Activated T-helper 2 cell treated with anti-CD3 and anti-CD28 coated beads, Interferon-gamma antibody, Interleukin-2, Interleukin-4, amounts not matched to agents 10 μg/mL and 5 μg/mL and 100 μg/mL, durations not matched to agents 14 hours and 24 hours and 36 hours (primary cell): ENCODE results near the gene ASB15. TPM values are rescaled to one million over a fixed set of nuclear protein-coding genes. Genes with fewer than 3 reads are reported as not detected.
"Not testable (repeated sequence)": the region's sequence is repeated elsewhere in the genome, so short reads cannot be mapped to it uniquely, and the experiment has no call there.

ENCODE experiments used
- DNase-seq: peaks from one replicate; pipeline ENCODE4 v3.0.0; 2021; ENCODE audit warnings: low spot score
- H3K27ac Mint-ChIP-seq: one replicate; pipeline ENCODE4 v1.8.0; 2021; ENCODE audit warnings: mixed read lengths
- H3K27me3 Mint-ChIP-seq: one replicate; pipeline ENCODE4 v1.8.0; 2021; ENCODE audit warnings: low read depth, mixed read lengths
- H3K36me3 Mint-ChIP-seq: one replicate; pipeline ENCODE4 v1.8.0; 2021; ENCODE audit warnings: low read depth, mixed read lengths
- H3K4me1 Mint-ChIP-seq: one replicate; pipeline ENCODE4 v1.8.0; 2021; ENCODE audit warnings: low read depth, mixed read lengths
- H3K4me3 Mint-ChIP-seq: one replicate; pipeline ENCODE4 v1.8.0; 2021; ENCODE audit warnings: low read depth, mild to moderate bottlenecking, moderate library complexity, mixed read lengths
- H3K9me3 Mint-ChIP-seq: one replicate; pipeline ENCODE4 v1.8.0; 2021; ENCODE audit warnings: mixed read lengths
- intact Hi-C: fragments of 100-400 bp; cut with micrococcal nuclease; formaldehyde crosslinking; loops from one replicate; pipeline ENCODE4 v1.15.1; 2023
- total RNA-seq: library from RNA; stranded (reverse); gene quantifications from 2 replicates; pipeline ENCODE4 v1.2.3, GENCODE V29; 2022

The ASB15 gene
- total RNA-seq, 1 donor from 2014 or later: not detected

DNA sequence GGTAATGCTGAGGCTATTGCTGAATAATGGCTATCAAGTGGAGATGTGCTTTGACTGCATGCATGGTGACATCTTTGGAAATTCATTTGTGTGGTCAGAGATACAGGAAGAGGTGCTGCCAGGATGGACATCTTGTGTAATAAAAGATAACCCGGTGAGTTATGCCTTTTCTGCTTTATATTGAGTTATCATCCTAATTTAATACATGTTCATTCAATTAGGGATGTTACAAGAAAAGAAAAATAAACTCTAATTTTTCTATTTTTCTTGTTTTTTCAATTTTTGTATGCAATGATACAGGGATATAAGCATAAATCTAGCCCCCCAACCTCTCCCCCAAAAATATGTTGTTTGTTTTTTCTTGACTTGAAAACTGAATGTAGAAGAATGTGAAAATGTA, 27.7 kb downstream of the ASB15 start:
- intact Hi-C loops: no loop called here
- Mint-ChIP-seq H3K27ac (no peak overlapping the region), H3K4me3 (no peak overlapping the region), H3K36me3 (no peaks in the 10 kb centered on the region), H3K4me1 (peaks cover 3% of the 10 kb centered on the region), H3K9me3 (no peaks in the 10 kb centered on the region), H3K27me3 (peaks cover 2% of the 10 kb centered on the region)
- DNase-seq: no peak

DNA sequence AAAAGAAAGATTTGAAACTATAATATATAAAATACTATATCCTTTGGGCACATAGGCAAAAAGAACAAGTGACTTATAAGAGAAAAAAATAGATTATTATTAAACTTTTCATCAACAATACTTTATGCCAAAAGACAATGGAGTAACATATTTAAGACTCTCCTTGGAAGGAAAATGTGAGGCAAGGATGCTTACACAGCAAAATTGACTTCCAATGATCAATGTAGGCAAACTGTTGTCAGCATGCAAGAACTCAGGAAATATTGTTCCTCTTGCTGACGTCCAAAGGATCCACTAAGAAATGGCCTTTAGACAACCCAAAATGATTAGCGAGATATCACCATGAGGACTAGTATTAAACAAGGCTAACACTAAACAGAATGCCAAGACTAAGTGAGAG, 31.2 kb downstream of the ASB15 start:
- H3K9me3 Mint-ChIP-seq: no peaks in the 10 kb centered on the region
- H3K36me3 Mint-ChIP-seq: no peaks in the 10 kb centered on the region
- intact Hi-C loops: no loop called here
- no peaks in the 10 kb centered on the region for H3K4me1 Mint-ChIP-seq
- no peak for DNase-seq
- H3K27ac Mint-ChIP-seq: no peak overlapping the region
- H3K27me3 Mint-ChIP-seq: peaks cover 10% of the 10 kb centered on the region
- no peak overlapping the region for H3K4me3 Mint-ChIP-seq

DNA sequence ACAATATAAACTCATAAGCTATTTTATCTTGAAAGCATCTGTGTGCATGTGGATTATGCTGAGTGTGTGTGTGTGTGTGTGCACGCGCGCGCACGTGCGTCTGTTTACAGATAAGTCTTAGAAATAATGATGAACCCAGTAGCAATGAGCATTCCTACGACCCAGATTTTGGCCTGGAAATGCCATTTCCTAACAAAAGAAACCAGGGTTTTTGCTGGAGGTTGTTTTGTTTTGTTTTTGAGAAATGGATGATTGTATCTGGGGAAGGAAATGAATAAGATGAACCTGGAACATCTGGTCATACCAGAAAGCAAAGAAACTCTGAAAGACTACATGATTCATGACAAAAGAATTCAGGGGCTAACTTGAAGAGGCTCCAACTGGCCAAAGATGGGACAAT, 31.9 kb downstream of the ASB15 start:
- intact Hi-C loops: no loop called here
- Mint-ChIP-seq H3K27me3 (peaks cover 9% of the 10 kb centered on the region), H3K4me3 (no peak overlapping the region), H3K27ac (no peak overlapping the region), H3K36me3 (no peaks in the 10 kb centered on the region), H3K9me3 (no peaks in the 10 kb centered on the region), H3K4me1 (no peaks in the 10 kb centered on the region)
- DNase-seq: no peak

DNA sequence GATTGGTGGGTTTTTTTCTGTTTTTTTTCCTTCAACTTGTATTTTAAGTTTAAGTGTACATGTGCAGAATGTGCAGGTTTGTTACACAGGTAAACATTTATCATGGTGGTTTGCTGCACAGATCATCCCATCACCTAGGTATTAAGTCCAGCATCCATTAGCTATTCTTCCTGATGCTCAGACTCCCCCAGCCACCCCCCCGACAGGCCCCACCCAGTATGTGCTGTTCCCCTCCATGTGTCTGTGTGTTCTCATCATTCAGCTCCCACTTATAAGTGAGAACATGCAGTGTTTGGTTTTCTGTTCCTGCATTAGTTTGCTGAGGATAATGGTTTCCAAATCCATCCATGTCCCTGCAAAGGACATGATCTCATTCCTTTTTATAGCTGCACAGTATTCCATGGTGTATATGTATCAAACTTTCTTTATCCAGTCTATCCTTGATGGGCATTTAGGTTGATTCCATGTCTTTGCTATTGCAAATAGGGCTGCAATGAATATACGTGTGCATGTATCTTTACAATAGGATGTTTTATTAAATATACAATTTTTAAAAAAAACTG, 32.5 kb downstream of the ASB15 start:
- peaks cover 10% of the 10 kb centered on the region for H3K27me3 Mint-ChIP-seq
- H3K36me3 Mint-ChIP-seq, H3K9me3 Mint-ChIP-seq, H3K4me1 Mint-ChIP-seq, intact Hi-C loops, DNase-seq, H3K27ac Mint-ChIP-seq, H3K4me3 Mint-ChIP-seq: not testable (repeated sequence)

DNA sequence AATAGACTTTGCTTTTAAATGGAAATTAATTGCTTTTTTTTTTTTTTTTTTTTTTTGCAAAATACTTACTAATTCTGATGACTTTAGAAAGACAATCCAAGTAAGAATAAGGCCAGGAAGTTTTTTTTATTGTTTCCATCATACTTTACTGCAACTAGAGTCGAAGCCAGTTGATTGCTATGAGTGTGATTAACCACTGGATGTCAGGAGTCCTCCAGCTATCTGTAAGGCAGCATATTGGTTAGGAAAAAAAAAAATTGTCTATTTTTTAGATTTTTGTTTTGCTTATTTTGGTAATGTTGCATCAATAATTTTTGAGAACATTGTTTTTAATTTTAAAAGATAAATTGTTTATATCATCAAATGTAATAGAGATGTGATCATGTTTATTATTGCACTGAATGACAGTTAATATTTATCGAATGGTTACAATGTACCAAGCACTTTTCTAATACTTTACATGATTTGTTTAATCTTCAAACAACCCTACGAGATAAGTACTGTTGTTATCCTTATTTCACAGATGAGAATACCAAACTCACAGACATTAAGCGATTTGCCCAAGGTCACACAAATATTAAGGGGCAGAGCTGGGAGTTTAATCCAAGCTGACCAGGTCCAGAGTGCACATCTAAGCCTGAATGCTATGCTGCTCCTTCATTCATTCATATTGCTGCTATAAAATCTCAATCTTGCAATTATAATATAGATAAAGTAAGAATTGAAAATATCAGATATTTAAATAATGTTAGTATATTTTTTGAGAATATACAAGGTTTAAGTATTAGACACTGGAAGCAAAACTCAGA, 34.1 kb downstream of the ASB15 start:
- intact Hi-C loops: loop anchor here (5.0 kb wide), 1 partner anchor 232 kb away; no protein-coding TSS in a partner anchor
- H3K4me1 Mint-ChIP-seq: no peaks in the 10 kb centered on the region
- no peak for DNase-seq
- H3K27ac Mint-ChIP-seq: no peak overlapping the region
- no peaks in the 10 kb centered on the region for H3K9me3 Mint-ChIP-seq
- no peaks in the 10 kb centered on the region for H3K36me3 Mint-ChIP-seq
- peaks cover 10% of the 10 kb centered on the region for H3K27me3 Mint-ChIP-seq
- H3K4me3 Mint-ChIP-seq: no peak overlapping the region

DNA sequence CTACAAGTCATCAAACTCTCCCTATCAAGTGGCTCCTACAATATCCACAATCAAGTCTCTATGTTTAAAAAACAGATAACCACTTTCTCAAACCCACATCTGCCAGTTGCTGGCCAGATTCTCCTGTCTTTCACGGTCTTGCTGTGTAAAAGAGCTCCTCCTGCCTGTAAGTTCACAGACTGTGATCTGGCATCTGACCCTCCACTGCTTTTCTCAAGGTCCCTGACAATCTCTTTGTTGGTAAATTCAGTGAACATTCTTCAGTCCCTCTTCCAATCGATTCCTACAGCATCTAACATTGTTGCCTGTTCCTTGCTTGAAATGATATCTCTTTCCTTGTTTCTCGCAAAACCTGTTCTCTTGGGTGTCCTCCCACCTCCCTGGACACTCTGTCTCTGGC, 35.6 kb downstream of the ASB15 start:
- Mint-ChIP-seq H3K9me3 (no peaks in the 10 kb centered on the region), H3K4me1 (no peaks in the 10 kb centered on the region), H3K27ac (no peak overlapping the region), H3K4me3 (no peak overlapping the region), H3K36me3 (no peaks in the 10 kb centered on the region), H3K27me3 (peaks cover 13% of the 10 kb centered on the region)
- DNase-seq: no peak
- intact Hi-C loops: loop anchor here (5.0 kb wide), 1 partner anchor 230 kb away; no protein-coding TSS in a partner anchor

DNA sequence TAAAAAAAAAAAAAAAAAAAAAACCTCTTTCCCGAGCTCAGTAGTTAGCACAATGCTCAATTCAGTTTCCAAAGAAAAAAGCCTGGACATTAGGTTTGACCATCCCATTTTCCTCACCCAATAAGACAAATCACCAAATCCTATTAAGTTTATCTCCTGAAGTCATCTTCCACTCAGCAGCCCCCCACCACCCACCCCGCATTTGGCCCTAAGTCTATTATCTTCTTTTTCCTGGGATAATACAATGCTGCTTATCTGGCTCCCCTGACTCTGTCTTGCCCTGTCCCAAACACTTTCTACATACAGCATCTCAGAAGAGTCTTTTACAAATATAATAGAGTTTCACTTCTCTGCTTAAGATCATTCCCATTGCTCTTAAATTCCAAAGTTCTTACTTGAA, 36.3 kb downstream of the ASB15 start:
- H3K27me3 Mint-ChIP-seq: peaks cover 13% of the 10 kb centered on the region
- intact Hi-C loops: loop anchor here (5.0 kb wide), 1 partner anchor 229 kb away; no protein-coding TSS in a partner anchor
- H3K27ac Mint-ChIP-seq: no peak overlapping the region

DNA sequence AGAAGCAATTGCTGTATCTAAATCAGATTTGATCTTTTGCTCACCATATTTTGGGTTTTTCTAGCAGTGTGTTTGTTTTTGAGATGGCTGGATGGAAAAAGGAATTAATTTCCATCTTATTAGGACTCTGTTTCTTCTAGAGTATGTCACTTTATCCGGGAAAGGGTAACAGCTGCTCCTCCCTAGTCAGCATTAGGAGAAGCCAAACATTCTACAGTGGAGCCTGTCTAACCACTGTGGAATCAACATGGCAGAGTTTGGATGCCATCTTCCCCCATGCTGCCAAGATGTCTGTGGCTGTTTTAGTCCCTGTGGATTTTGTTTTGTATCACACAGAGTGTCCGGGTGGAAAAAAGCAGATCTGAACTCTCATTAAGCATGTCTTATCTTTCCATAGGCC, 38.0 kb downstream of the ASB15 start:
- H3K27me3 Mint-ChIP-seq: peaks cover 29% of the 10 kb centered on the region
- no peak overlapping the region for H3K27ac Mint-ChIP-seq
- intact Hi-C loops: loop anchor here (5.0 kb wide), 1 partner anchor 228 kb away; no protein-coding TSS in a partner anchor
- no peaks in the 10 kb centered on the region for H3K36me3 Mint-ChIP-seq
- H3K9me3 Mint-ChIP-seq: no peaks in the 10 kb centered on the region
- no peak for DNase-seq
- H3K4me1 Mint-ChIP-seq: no peaks in the 10 kb centered on the region
- H3K4me3 Mint-ChIP-seq: no peak overlapping the region

More for the DNA sequence above, 36.3 kb downstream of the ASB15 start:
- Mint-ChIP-seq H3K9me3 (no peaks in the 10 kb centered on the region), H3K4me1 (no peaks in the 10 kb centered on the region), H3K36me3 (no peaks in the 10 kb centered on the region), H3K4me3 (no peak overlapping the region)
- DNase-seq: no peak

DNA sequence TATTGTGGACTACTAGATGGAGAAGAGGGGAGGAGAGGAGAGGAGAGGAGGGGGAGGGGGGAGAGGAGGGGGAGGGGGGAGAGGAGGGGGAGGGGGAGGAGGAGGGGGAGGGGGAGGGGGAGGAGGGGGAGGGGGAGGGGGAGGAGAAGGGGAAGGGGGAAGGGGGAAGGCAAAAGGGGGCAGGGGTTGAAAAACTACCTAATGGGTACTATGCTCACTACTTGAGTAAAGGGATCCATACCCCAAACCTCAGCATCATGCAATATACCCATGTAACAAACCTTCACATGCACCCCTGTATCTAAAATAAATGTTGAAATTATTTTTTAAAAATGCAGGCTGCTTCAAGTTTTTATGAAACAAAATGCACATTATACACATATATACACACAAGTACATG, 39.0 kb downstream of the ASB15 start:
- Mint-ChIP-seq H3K4me3 (no peak overlapping the region), H3K9me3 (no peaks in the 10 kb centered on the region), H3K36me3 (no peaks in the 10 kb centered on the region), H3K4me1 (no peaks in the 10 kb centered on the region), H3K27me3 (peaks cover 32% of the 10 kb centered on the region), H3K27ac (no peak overlapping the region)
- DNase-seq: no peak
- intact Hi-C loops: no loop called here

DNA sequence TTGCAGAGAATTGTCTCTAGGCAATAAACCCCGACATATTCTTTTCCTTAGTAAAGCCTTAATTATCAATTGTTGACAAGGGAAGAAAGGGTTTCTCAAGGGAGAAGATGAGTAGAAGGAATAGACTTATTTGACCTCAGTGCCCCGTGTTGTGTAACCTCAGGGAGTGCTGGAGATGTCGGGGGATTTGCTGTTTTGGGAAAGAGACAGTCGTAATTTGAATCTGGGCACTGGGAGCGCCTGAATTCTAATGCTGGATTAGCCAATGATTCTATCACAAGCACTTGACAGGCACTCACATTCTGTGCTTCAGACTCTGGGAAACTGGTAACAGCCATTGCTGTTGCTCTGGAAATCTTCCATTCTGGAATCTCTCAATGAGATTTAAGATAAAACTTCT, 40.3 kb downstream of the ASB15 start:
- H3K9me3 Mint-ChIP-seq: no peaks in the 10 kb centered on the region
- peaks cover 32% of the 10 kb centered on the region for H3K27me3 Mint-ChIP-seq
- intact Hi-C loops: no loop called here

DNA sequence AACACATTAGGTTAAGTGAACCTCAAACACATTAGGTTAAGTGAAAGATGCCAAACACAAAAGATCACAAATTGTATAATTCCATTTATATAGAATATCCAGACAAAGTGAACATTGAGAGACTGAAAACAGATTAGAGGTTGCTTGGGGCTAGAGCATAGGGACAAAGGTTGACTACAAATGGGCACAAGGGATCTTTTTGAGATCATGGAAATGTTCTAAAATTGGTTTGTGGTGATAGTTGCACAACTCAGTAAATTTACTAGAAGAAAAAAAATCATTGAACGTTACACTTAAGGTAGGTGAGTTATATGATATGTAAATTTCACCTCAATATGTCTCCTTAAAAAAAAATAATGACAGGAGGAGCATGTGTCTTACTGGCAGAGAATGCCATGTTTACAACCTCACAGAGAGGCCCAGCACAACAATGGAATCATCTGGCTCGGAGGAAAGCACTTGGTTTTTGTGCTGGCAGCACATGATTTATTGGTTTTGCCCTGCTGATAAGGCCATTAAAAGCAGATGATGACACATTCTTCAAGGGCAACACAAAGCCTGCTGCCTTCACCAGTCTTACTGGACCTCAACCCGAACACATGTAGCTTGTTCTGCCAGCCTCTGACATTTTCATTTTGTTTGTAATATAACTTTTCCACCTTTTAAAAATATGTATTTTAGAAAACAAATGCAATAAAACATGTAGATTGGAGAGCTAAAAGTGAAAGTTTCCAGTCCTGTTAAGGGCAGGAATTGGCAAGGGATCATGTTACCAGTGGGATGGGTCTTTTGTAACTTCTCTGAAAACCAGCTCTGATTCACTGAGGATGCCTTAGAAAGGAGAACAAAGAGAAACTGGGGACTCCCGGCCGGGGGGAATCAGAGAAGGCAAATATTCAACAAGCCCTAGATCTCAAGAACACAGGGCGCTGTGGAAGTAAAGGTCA, 42.1 kb downstream of the ASB15 start:
- Mint-ChIP-seq H3K4me3 (no peak overlapping the region), H3K9me3 (no peaks in the 10 kb centered on the region), H3K36me3 (no peaks in the 10 kb centered on the region), H3K4me1 (no peaks in the 10 kb centered on the region), H3K27ac (no peak overlapping the region), H3K27me3 (peaks cover 29% of the 10 kb centered on the region)
- DNase-seq: no peak
- intact Hi-C loops: no loop called here

More for the DNA sequence above, 40.3 kb downstream of the ASB15 start:
- Mint-ChIP-seq H3K27ac (no peak overlapping the region), H3K4me1 (no peaks in the 10 kb centered on the region), H3K4me3 (no peak overlapping the region), H3K36me3 (no peaks in the 10 kb centered on the region)
- DNase-seq: no peak

DNA sequence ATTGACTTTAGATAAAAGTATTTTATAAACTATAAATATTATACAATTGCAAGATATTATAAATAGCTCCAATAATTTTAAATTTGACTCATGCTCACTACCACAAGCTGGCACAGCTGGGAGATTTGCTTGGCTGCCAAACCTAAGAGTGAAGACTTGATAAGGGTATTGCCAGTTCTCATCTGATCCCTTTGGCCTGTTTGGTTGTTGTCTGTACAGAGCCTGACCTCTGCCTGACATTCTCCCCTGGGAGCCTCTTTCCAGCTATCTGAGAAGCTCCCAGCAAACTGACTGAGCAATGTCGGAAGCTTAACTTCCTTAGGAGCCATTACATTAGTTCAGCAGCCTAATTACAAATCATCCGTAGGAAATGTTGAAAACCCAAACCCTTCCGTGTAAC, 43.9 kb downstream of the ASB15 start:
- no peaks in the 10 kb centered on the region for H3K36me3 Mint-ChIP-seq
- no peaks in the 10 kb centered on the region for H3K4me1 Mint-ChIP-seq
- no peak overlapping the region for H3K4me3 Mint-ChIP-seq
- peaks cover 30% of the 10 kb centered on the region for H3K27me3 Mint-ChIP-seq
- no peaks in the 10 kb centered on the region for H3K9me3 Mint-ChIP-seq
- no peak for DNase-seq
- intact Hi-C loops: no loop called here
- no peak overlapping the region for H3K27ac Mint-ChIP-seq
